KOPT-K1 (cell line): Measurements from ENCODE around the gene PKD2.
"Not testable (repeated sequence)": the region's sequence is repeated elsewhere in the genome, so short reads cannot be mapped to it uniquely, and the experiment has no call there.

Source experiments
- H3K27ac ChIP-seq: fragments of 200-600 bp; sonication (generic); 2 replicates; pipeline ENCODE4 v1.5.1; 2016; ENCODE audit warnings: antibody characterized with exemption, mild to moderate bottlenecking, low read depth, low read length; ENCODE audit not compliant: poor library complexity, severe bottlenecking
- H3K36me3 ChIP-seq: fragments of 200-600 bp; sonication (generic); 2 replicates; pipeline ENCODE4 v1.5.1; 2017; ENCODE audit warnings: antibody characterized with exemption, mild to moderate bottlenecking, low read length, moderate library complexity; ENCODE audit not compliant: insufficient read depth
- H3K9me3 ChIP-seq: fragments of 200-600 bp; sonication (generic); 2 replicates; pipeline ENCODE4 v1.5.1; 2017; ENCODE audit warnings: antibody characterized with exemption, low read length, mild to moderate bottlenecking; ENCODE audit not compliant: insufficient read depth, poor library complexity, severe bottlenecking

The PKD2 gene

DNA sequence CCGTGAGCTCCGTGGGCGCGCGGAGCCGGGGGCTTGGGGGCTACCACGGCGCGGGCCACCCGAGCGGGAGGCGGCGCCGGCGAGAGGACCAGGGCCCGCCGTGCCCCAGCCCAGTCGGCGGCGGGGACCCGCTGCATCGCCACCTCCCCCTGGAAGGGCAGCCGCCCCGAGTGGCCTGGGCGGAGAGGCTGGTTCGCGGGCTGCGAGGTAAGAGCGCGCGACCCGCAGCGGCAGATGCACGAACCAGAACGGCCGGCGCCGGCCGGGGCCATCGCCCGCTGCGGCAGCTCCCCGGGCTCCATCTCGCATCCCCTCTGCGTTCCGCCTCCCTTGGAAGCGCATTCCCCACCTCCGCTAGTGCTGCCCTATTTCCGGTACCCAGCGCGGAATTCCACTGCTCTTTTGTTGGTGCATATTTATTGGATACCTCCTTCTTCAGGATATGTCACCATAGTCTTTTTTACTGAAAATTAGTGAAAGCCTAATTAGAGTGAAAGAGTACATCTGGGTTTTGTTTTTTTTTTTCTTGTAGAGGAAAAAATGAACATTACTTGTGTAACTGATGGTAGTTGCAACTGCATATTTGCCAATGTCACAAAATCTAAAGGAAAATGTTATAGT, 797 bp downstream of the PKD2 start:
- no peaks in the 10 kb centered on the region for H3K36me3 ChIP-seq
- H3K9me3 ChIP-seq = no peaks in the 10 kb centered on the region
- H3K27ac ChIP-seq = peak overlapping the region; percentile 49

DNA sequence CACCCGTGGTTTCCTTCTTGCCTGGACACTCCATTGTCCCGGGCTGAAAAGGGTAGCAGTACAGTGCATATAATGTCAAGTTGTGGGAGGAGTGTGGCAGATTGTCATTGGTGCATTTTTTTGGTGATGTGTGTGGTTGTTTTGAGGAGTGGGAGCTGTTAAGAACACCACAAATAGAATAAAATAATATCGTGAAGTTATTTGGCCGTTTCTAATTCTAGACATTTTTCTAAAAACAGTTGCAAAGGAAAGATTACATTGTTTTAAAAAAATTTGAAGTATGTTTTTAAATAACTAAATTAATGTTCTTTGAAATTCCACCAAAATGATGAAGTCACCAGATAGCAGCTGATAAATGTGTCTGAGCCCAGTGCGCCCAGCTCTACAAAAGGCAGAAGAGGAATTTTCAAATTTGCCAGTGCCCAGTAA, 1.3 kb downstream of the PKD2 start:
- Histone ChIP-seq H3K9me3 (no peaks in the 10 kb centered on the region), H3K36me3 (no peaks in the 10 kb centered on the region), H3K27ac (no peak overlapping the region)

GRCh38 chr4:88009871-88010270, 2.4 kb downstream of the PKD2 start:
- no peaks in the 10 kb centered on the region for H3K9me3 ChIP-seq
- no peak overlapping the region for H3K27ac ChIP-seq
- H3K36me3 ChIP-seq = no peaks in the 10 kb centered on the region

DNA sequence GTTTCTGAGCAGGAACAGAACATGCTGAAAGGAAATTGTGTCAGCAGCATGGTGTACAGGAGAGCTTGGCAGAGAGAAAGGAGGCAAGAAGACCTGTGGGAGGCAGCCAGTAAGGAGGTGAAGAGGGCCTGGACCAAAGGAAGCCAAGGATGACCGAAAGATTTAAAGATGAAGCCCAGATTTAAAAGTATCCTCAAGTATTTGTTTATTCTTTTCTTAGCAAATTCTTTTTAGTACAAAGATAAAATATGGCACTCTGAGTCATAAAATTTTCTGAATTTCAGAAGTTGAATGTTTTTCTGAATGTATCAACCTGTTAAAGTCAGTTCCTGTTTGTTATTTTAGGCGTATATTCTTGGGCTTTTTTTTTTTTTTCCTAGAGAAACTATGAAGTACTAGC, 3.5 kb downstream of the PKD2 start:
- Histone ChIP-seq H3K36me3 (no peaks in the 10 kb centered on the region), H3K27ac (no peak overlapping the region), H3K9me3 (no peaks in the 10 kb centered on the region)

- H3K27ac ChIP-seq = no peak overlapping the region
- no peaks in the 10 kb centered on the region for H3K9me3 ChIP-seq
- H3K36me3 ChIP-seq = no peaks in the 10 kb centered on the region
Observed at GRCh38 chr4:88012647-88013046, 5.2 kb downstream of the PKD2 start.

- Histone ChIP-seq H3K9me3 (no peaks in the 10 kb centered on the region), H3K27ac (no peak overlapping the region), H3K36me3 (0 out of 2 replicates have a peak, but pooled peaks cover under 1% of the 10 kb centered on the region)
Observed at GRCh38 chr4:88014386-88014905, 7.0 kb downstream of the PKD2 start.

DNA sequence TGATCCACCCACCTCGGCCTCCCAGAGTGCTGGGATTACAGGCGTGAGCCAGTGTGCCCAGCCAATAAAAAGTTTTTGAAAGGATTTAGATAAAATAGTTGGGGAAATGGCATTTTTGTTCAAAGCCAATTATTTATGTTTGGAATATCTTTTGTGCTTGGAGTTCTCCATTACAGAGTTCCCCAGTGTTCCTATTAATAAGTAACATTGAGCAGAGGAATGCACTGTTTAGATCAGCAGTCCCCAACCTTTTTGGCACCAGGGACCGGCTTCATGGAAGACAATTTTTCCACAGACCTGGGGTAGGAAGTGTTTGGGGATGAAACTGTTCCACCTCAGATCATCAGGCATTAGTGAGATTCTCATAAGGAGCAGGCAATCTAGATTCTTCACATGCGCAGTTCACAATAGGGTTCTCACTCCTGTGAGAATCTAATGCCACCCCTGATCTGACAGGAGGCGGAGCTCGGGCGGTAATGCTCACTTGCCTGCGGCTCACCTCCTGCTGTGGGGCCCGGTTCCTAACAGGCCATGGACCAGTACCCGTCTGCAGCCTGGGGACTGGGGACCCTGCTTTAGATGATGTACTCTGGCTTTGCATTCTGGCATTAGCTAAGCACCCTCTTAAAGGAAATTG, 8.3 kb downstream of the PKD2 start:
- Histone ChIP-seq H3K36me3 (peaks cover 13% of the 10 kb centered on the region), H3K27ac (no peak overlapping the region), H3K9me3 (no peaks in the 10 kb centered on the region)

DNA sequence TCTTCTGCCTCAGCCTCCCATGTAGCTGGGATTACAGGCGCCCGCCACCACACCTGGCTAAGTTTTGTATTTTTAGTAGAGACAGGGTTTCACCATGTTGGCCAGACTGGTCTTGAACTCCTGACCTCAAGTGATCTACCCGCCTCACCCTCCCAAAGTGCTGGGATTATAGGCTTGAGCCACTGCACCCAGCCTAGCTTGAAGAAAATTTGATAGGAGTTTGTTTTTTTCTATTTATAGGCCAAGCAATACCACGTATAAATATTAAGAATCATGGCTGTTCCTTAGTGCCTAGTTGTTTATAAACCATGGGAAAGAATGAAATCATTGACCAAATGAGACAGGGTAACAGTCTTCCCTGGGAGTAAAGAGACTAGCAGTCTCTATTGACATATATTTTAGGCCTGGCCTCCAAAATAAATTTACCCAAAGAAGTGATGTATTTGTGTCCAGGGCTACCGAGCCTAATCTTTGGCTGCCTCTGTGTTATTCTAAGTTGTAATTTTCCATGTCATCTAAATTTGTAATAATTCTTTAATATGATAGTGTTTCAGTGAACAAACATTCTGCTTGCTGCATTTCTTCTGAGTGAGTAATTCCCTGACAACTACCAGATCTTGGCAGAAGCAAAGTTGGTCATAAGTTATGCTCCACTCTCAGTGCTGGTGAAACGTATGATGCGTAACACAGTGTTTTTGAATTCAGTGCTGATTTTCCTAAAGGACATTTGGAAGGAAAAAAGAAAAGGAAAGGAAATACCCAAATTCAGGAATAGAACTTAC, 10.3 kb downstream of the PKD2 start:
- no peaks in the 10 kb centered on the region for H3K9me3 ChIP-seq
- no peak overlapping the region for H3K27ac ChIP-seq
- H3K36me3 ChIP-seq = peaks cover 31% of the 10 kb centered on the region

- Histone ChIP-seq H3K36me3 (peaks cover 37% of the 10 kb centered on the region), H3K27ac (no peak overlapping the region), H3K9me3 (no peaks in the 10 kb centered on the region)
Observed at GRCh38 chr4:88018466-88018865, 11.0 kb downstream of the PKD2 start.

DNA sequence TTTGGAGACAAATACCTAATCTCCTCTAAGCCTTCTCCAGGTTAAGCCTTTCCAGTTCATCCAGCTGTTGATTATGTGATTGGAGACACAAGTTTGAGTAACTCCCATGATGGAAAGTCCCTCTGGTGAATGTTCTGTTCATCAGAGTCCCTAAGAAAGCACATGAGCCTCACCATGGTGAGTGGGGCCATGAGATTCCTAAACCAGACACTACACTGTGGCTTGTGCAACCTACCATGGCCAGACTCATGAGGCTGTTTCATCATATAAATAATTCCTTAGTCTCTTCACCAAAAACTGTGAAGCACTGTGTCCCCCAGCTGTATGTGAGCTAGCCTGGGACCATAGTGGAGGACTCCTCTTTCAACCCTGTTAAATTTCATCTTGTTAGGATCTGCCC, 14.4 kb downstream of the PKD2 start:
- Histone ChIP-seq H3K9me3 (peaks cover 14% of the 10 kb centered on the region), H3K36me3 (peaks cover 49% of the 10 kb centered on the region), H3K27ac (no peak overlapping the region)

GRCh38 chr4:88022289-88022688, 14.9 kb downstream of the PKD2 start:
- Histone ChIP-seq H3K27ac (no peak overlapping the region), H3K36me3 (peaks cover 54% of the 10 kb centered on the region), H3K9me3 (peaks cover 14% of the 10 kb centered on the region)

- H3K27ac ChIP-seq = not testable (repeated sequence)
- Histone ChIP-seq H3K36me3 (peaks cover 44% of the 10 kb centered on the region), H3K9me3 (peaks cover 14% of the 10 kb centered on the region)
Observed at GRCh38 chr4:88025868-88026661, 18.6 kb downstream of the PKD2 start.

GRCh38 chr4:88027611-88028608, 20.5 kb downstream of the PKD2 start:
- no peak overlapping the region for H3K27ac ChIP-seq
- peaks cover 14% of the 10 kb centered on the region for H3K9me3 ChIP-seq
- H3K36me3 ChIP-seq = peaks cover 32% of the 10 kb centered on the region; the same call in 1 of the 2 replicates

GRCh38 chr4:88028946-88029345, 21.5 kb downstream of the PKD2 start:
- H3K27ac ChIP-seq = no peak overlapping the region
- peaks cover 14% of the 10 kb centered on the region for H3K9me3 ChIP-seq
- peaks cover 34% of the 10 kb centered on the region for H3K36me3 ChIP-seq
